Measurements from ENCODE around the gene SLCO4A1. TPM values are rescaled to one million over a fixed set of nuclear protein-coding genes. Genes with fewer than 3 reads are reported as not detected.

Gene SLCO4A1
- total and polyA plus RNA-seq, 2 of the 4 experiments (the other 2 are of a cell fraction) = 0.72 to 1.1 TPM

- no peak overlapping the region for H4K8ac ChIP-seq (ENCODE audit: low read depth in 2 of 2, low read length in 2 of 2)
- no peak overlapping the region for H2BK15ac ChIP-seq (ENCODE audit: low read depth, low read length)
- dilution Hi-C loops (cut with HindIII; ENCODE audit: low sequenced_read_pairs, unreplicated experiment) (no loop called here), in situ Hi-C loops (cut with MboI; ENCODE audit: low sequenced_read_pairs) (no loop called here), intact Hi-C loops (cut with micrococcal nuclease) (no loop called here)
- H4K20me1 ChIP-seq (ENCODE audit: insufficient read depth, low read length) = no peaks in the 10 kb centered on the region; the same call in none of the 2 replicates
- BruUV-seq (replicated peaks) = no TSS peak
- H3K36me3 ChIP-seq (ENCODE audit: control insufficient read depth, insufficient read depth, low read length) = no peaks in the 10 kb centered on the region
- H2BK120ac ChIP-seq (ENCODE audit: low read depth, low read length) = no peak overlapping the region
- H3K79me1 ChIP-seq (ENCODE audit: low read depth in 1 of 2, low read length in 2 of 2) = no peaks in the 10 kb centered on the region
- no peak overlapping the region for H2BK5ac ChIP-seq (ENCODE audit: low read depth, low read length, poor library complexity, severe bottlenecking)
- no peak overlapping the region for H2AFZ ChIP-seq (replicated peaks; ENCODE audit: low read length, poor library complexity)
- WGBS, 2 experiments (ENCODE audit: extremely low coverage in 2 of 2, insufficient read length in 1 of 2) = 97% methylated on average over 6 of the region's 18 CpGs; no CpG with 5 or more reads in 1 of the 2 experiments
- no peak overlapping the region for H3K14ac ChIP-seq (replicated peaks; ENCODE audit: low read depth, low read length)
- H3K4me3 ChIP-seq (ENCODE audit: insufficient read depth, low read depth, low read length) = no peak overlapping the region
- TF ChIP-seq RAD21 (IDR thresholded peaks at IDR 0.05; ENCODE audit: low read length) = no peak
- TF ChIP-seq SMC3 (IDR thresholded peaks at IDR 0.05; ENCODE audit: low read depth, low read length) = no peak
- TF ChIP-seq, protein P1, sequence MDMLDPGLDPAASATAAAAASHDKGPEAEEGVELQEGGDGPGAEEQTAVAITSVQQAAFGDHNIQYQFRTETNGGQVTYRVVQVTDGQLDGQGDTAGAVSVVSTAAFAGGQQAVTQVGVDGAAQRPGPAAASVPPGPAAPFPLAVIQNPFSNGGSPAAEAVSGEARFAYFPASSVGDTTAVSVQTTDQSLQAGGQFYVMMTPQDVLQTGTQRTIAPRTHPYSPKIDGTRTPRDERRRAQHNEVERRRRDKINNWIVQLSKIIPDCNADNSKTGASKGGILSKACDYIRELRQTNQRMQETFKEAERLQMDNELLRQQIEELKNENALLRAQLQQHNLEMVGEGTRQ (IDR thresholded peaks at IDR 0.05; ENCODE audit: low read depth, low read length) = no peak
- TF ChIP-seq CEBPB (IDR thresholded peaks at IDR 0.05; ENCODE audit: low read depth, low read length) = no peak
- TF ChIP-seq MXI1 (IDR thresholded peaks at IDR 0.05; ENCODE audit: borderline replicate concordance, low read depth, low read length) = no peak
- TF ChIP-seq CHD1 (IDR thresholded peaks at IDR 0.05; ENCODE audit: low read depth, low read length) = no peak
- no peak for TF ChIP-seq RCOR1 (IDR thresholded peaks at IDR 0.05; ENCODE audit: insufficient replicate concordance, low read length)
- H4K91ac ChIP-seq (ENCODE audit: insufficient read depth, low read depth, low read length) = no peak overlapping the region
- H3K23ac ChIP-seq (ENCODE audit: low read depth, low read length) = no peak overlapping the region
- H3K9me1 ChIP-seq (ENCODE audit: insufficient read depth, low read length) = no peaks in the 10 kb centered on the region
- no peak overlapping the region for H3K27ac ChIP-seq (ENCODE audit: insufficient read depth, low read length)
- ATAC-seq (ENCODE audit: low read depth) (no peak), DNase-seq (no peak)
- H4K5ac ChIP-seq (ENCODE audit: low read depth, low read length) = no peak overlapping the region
- CTCF ChIA-PET = no interaction called here
- H3K18ac ChIP-seq (ENCODE audit: low read depth, low read length) = no peak overlapping the region
- no peak overlapping the region for H2AK9ac ChIP-seq (replicated peaks; ENCODE audit: low read depth, low read length, poor library complexity)
- no peaks in the 10 kb centered on the region for H3K9me3 ChIP-seq (ENCODE audit: control insufficient read depth, insufficient read depth, low read length)
- no peak overlapping the region for H2AK5ac ChIP-seq (ENCODE audit: low read depth, low read length)
- H3K4me1 ChIP-seq (ENCODE audit: control insufficient read depth, insufficient read depth, low read length) = peaks cover 5% of the 10 kb centered on the region
- no peak overlapping the region for H3K9ac ChIP-seq (ENCODE audit: low read depth, low read length)
- no peaks in the 10 kb centered on the region for H3K27me3 ChIP-seq (ENCODE audit: control insufficient read depth, insufficient read depth, low read length)
- POLR2A ChIA-PET (ENCODE audit: unreplicated experiment) = interaction anchor here (0.6 kb wide), 1 partner anchor 130 kb away, joined by 3 read pairs; no protein-coding TSS in a partner anchor
- no peak overlapping the region for H3K4ac ChIP-seq (ENCODE audit: low read depth, low read length)
- H3K56ac ChIP-seq (ENCODE audit: extremely low read depth, insufficient read depth, low read length) = no peak overlapping the region
- no peak overlapping the region for H2BK20ac ChIP-seq (ENCODE audit: low read depth, low read length)
- no peak overlapping the region for H3K4me2 ChIP-seq (ENCODE audit: low read depth, low read length)
These were observed 22.0 kb downstream of the SLCO4A1 start for GRCh38 chr20:62664019-62664971.

Measured in IMR-90 (cell line).